Lung (tissue), 12 donors: ENCODE results near the gene PRDM1. TPM values are rescaled to one million over a fixed set of nuclear protein-coding genes. Genes with fewer than 3 reads are reported as not detected.

Experiments used
- ATAC-seq: fragments of 200-7000 bp; cut with Tn5 transposase; one replicate; pipeline ENCODE4 v1.9.1; 2020; ENCODE audit warnings: moderate number of reproducible peaks; ENCODE audit not compliant: insufficient read depth, low FRiP score
- DNase-seq, 3 donors: peaks; one replicate each; pipeline ENCODE4 v3.0.0-alpha.2; 2013 to 2017
- H3K27ac ChIP-seq, 2 donors: one replicate each; pipeline ENCODE4 v1.5.1; 2013; ENCODE audit warnings: mild to moderate bottlenecking in 2 of 2, moderate library complexity in 2 of 2, control low read depth in 1 of 2, inconsistent platforms in 1 of 2, low read depth in 1 of 2, low read length in 1 of 2
- H3K27me3 ChIP-seq, 3 donors: one replicate each; pipeline ENCODE4 v1.5.1; 2013; ENCODE audit warnings: low read length in 2 of 3; ENCODE audit not compliant: control insufficient read depth in 3 of 3, insufficient read depth in 3 of 3
- H3K36me3 ChIP-seq, 4 donors: one replicate each; pipeline ENCODE4 v1.5.1; 2013; ENCODE audit warnings: low read length in 4 of 4, mild to moderate bottlenecking in 1 of 4, moderate library complexity in 1 of 4; ENCODE audit not compliant: control insufficient read depth in 4 of 4, insufficient read depth in 4 of 4
- H3K4me1 ChIP-seq, 5 donors: one replicate each; pipeline ENCODE4 v1.5.1; 2013; ENCODE audit warnings: low read length in 5 of 5, mild to moderate bottlenecking in 2 of 5, moderate library complexity in 1 of 5; ENCODE audit not compliant: control insufficient read depth in 5 of 5, insufficient read depth in 5 of 5
- H3K4me3 ChIP-seq: one replicate; pipeline ENCODE4 v1.5.1; 2013; ENCODE audit warnings: mild to moderate bottlenecking, control low read depth, moderate library complexity
- H3K9ac ChIP-seq, 2 donors: one replicate each; pipeline ENCODE4 v1.5.1; 2013; ENCODE audit warnings: low read length in 2 of 2, control low read depth in 1 of 2; ENCODE audit not compliant: insufficient read depth in 1 of 2
- H3K9me3 ChIP-seq, 4 donors: one replicate each; pipeline ENCODE4 v1.5.1; 2013; ENCODE audit warnings: low read length in 3 of 4, mild to moderate bottlenecking in 1 of 4, moderate library complexity in 1 of 4; ENCODE audit not compliant: control insufficient read depth in 4 of 4, insufficient read depth in 3 of 4
- CTCF ChIP-seq: IDR thresholded peaks from 2 replicates; pipeline ENCODE4 v1.5.1; 2012; ENCODE audit warnings: mild to moderate bottlenecking; ENCODE audit errors: control extremely low read depth, extremely low read depth
- WGBS, 2 donors: extraction: QIAGEN DNeasy Blood & Tissue Kit; methylation state at CpG; one replicate each; pipeline ENCODE4 v1.1.7; 2013; 5-methylcytosine and 5-hydroxymethylcytosine counted together
- polyA plus RNA-seq, 2 donors: library from polyadenylated mRNA; stranded (reverse); fragments of 200-250 nt; gene quantifications; one replicate each; pipeline ENCODE4 v1.2.1, GENCODE V29; 2013
- total RNA-seq, 2 donors: library from RNA; depleted of rRNA in 1 of 2; stranded (reverse); fragments of >200 nt in 1 of 2; gene quantifications; one replicate each; pipeline ENCODE4 v1.2.1, GENCODE V29; 2014 to 2021
- donor health status: control.
- donor health status: control.
- donor health status: Bipolar disorder and iron deficiency.
- donor health status: healthy.
- donor health status: DM: yes; HTN: yes; CAD: no.

The PRDM1 gene
- total and polyA plus RNA-seq, 4 donors, result 2.3 to 12.4 (median 8.8) TPM

- 71 to 74% methylated on average over 4 of the region's 4 CpGs for WGBS, 2 donors
- H3K27ac ChIP-seq, result no peak overlapping the region
Measured at GRCh38 chr6:106124015-106124414, 37.9 kb downstream of the PRDM1 start.

GRCh38 chr6:106124437-106125430 lies 38.6 kb downstream of the PRDM1 start:
- Histone ChIP-seq H3K4me1 (peaks cover 0 to 1% (median 0%) of the 10 kb centered on the region in 5 donors), H3K27ac (no peak overlapping the region), H3K9me3 (no peaks in the 10 kb centered on the region), H3K36me3 (no peaks in the 10 kb centered on the region), H3K9ac (no peak overlapping the region), H3K4me3 (no peak overlapping the region), H3K27me3 (no peaks in the 10 kb centered on the region)
- 81 to 84% methylated on average over 10 of the region's 10 CpGs for WGBS, 2 donors
- DNase-seq, result no peak
- no peak for TF ChIP-seq CTCF
- ATAC-seq, result no peak

More at GRCh38 chr6:106124015-106124414, 37.9 kb downstream of the PRDM1 start:
- Histone ChIP-seq H3K36me3 (no peaks in the 10 kb centered on the region), H3K4me3 (no peak overlapping the region), H3K27me3 (no peaks in the 10 kb centered on the region), H3K9me3 (no peaks in the 10 kb centered on the region), H3K9ac (no peak overlapping the region), H3K4me1 (peaks cover 0 to 1% (median 0%) of the 10 kb centered on the region in 5 donors)
- no peak for TF ChIP-seq CTCF
- ATAC-seq (no peak), DNase-seq (no peak)

- TF ChIP-seq CTCF, result no peak
- 76 to 77% methylated on average over 11 of the region's 11 CpGs for WGBS, 2 donors
- H3K27me3 ChIP-seq, result no peaks in the 10 kb centered on the region
- H3K36me3 ChIP-seq, result no peaks in the 10 kb centered on the region
- H3K4me1 ChIP-seq, result peaks cover 0 to 1% (median 0%) of the 10 kb centered on the region in 5 donors
- no peak for DNase-seq
- H3K9ac ChIP-seq, result no peak overlapping the region
- no peaks in the 10 kb centered on the region for H3K9me3 ChIP-seq
- H3K27ac ChIP-seq, result no peak overlapping the region
- H3K4me3 ChIP-seq, result no peak overlapping the region
- no peak for ATAC-seq
Measured at GRCh38 chr6:106125925-106126435, 39.8 kb downstream of the PRDM1 start.
